Ovary (tissue), 9 donors: Measurements from ENCODE around the gene IFFO2. TPM values are rescaled to one million over a fixed set of nuclear protein-coding genes. Genes with fewer than 3 reads are reported as not detected.

Experiments used
- DNase-seq, 5 donors: peaks; one replicate each; pipeline ENCODE4 v3.0.0-alpha.2; 2019 to 2020
- H3K27ac ChIP-seq, 2 donors: fragments of 200-600 bp; one replicate each; pipeline versions ENCODE4 v1.5.1 to v1.8.0; 2019 to 2022
- H3K27me3 ChIP-seq: fragments of 200-600 bp; one replicate; pipeline ENCODE4 v1.8.0; 2022
- H3K36me3 ChIP-seq: fragments of 200-600 bp; sonication (generic); one replicate; pipeline ENCODE4 v1.5.1; 2019
- H3K4me1 ChIP-seq: one replicate; pipeline ENCODE4 v1.8.1; 2013; ENCODE audit warnings: mild to moderate bottlenecking, moderate library complexity; ENCODE audit not compliant: insufficient read depth
- H3K4me3 ChIP-seq: fragments of 200-600 bp; sonication (generic); one replicate; pipeline ENCODE4 v1.5.1; 2017
- H3K9me3 ChIP-seq, 2 donors: fragments of 200-600 bp in 1 of 2; sonication (generic) in 1 of 2; one replicate each; pipeline versions ENCODE4 v1.5.1 to v1.8.1; 2013 to 2019; ENCODE audit warnings: mild to moderate bottlenecking in 1 of 2, moderate library complexity in 1 of 2
- CTCF ChIP-seq, 3 donors: fragments of 450-650 bp in 2 of 3; fragments of 200-600 bp in 1 of 3; IDR thresholded peaks; one replicate each; pipeline versions ENCODE4 v1.5.1 to v1.8.0; 2016 to 2022; ENCODE audit warnings: antibody characterized with exemption in 3 of 3, mild to moderate bottlenecking in 1 of 3
- EP300 ChIP-seq: sonication (generic); formaldehyde crosslinking; IDR thresholded peaks from one replicate; pipeline ENCODE4 v1.6.1; 2017; ENCODE audit warnings: antibody characterized with exemption
- POLR2A ChIP-seq: fragments of 450-650 bp; IDR thresholded peaks from one replicate; pipeline ENCODE4 v1.6.1; 2017; ENCODE audit warnings: antibody characterized with exemption, mild to moderate bottlenecking, moderate library complexity
- WGBS, 3 donors: extraction: QIAGEN DNeasy Blood & Tissue Kit in 1 of 3; methylation state at CpG; one replicate each; pipeline versions ENCODE4 v1.1.5 to v1.1.7; 2013 to 2017; 5-methylcytosine and 5-hydroxymethylcytosine counted together
- intact Hi-C, 4 donors: fragments of 100-400 bp; cut with DNase I; formaldehyde crosslinking; loops; one replicate each; pipeline versions ENCODE4 v1.11.0 to v1.15.1; 2022 to 2023
- polyA plus RNA-seq, 2 donors: library from polyadenylated mRNA; stranded (reverse); fragments of 200-250 nt in 1 of 2; fragments of 350-450 nt in 1 of 2; fragmentation: Illumina TruSeq in 1 of 2; extraction: RNeasy Lipid Tissue Mini Kit (QIAGEN cat#74804) in 1 of 2; gene quantifications; one replicate each; pipeline ENCODE4 v1.2.3, GENCODE V29; 2013 to 2014
- total RNA-seq, 7 donors: library from RNA; depleted of rRNA in 2 of 7; stranded (reverse); fragments of >200 nt in 2 of 7; fragmentation: NEBNext Ultra II Directional in 3 of 7; extraction: Animal tissue kit (Norgen Biotek cat#: 25700) in 3 of 7; gene quantifications; one replicate each; pipeline versions ENCODE4 v1.1.0 to v1.2.4, GENCODE V29; 2016 to 2023
- donor health status: DM: no; HTN: no; CAD: no; lungs with moderate emphysema.
- donor health status: DM: no; HTN: no; CAD: no.
- donor health status: Bipolar disorder and iron deficiency.
- donor health status: DM: yes; HTN: yes; CAD: no.
- donor health status: DM: no; HTN: no; CAD: no.
- donor health status: DM: yes; HTN: yes; CAD: no.

The IFFO2 gene
- total and polyA plus RNA-seq, 9 donors: 3.4 to 11.2 (median 6.2) TPM

- intact Hi-C loops: no loop called here
- Histone ChIP-seq H3K4me3 (no peak overlapping the region), H3K4me1 (peaks cover 4% of the 10 kb centered on the region), H3K27ac (no peak overlapping the region), H3K27me3 (no peaks in the 10 kb centered on the region), H3K36me3 (no peaks in the 10 kb centered on the region), H3K9me3 (no peaks in the 10 kb centered on the region)
- no peak for DNase-seq
- no peak for TF ChIP-seq EP300
- no peak for TF ChIP-seq CTCF (IDR thresholded peaks at IDR 0.05)
- no peak for TF ChIP-seq POLR2A
- WGBS, 3 donors: 74 to 87% (median 82%) methylated on average over 2 of the region's 2 CpGs
Observed at GRCh38 chr1:18944810-18945209, 11.7 kb downstream of the IFFO2 start.

- Histone ChIP-seq H3K36me3 (no peaks in the 10 kb centered on the region), H3K4me3 (no peak overlapping the region), H3K4me1 (peaks cover 2% of the 10 kb centered on the region), H3K9me3 (no peaks in the 10 kb centered on the region), H3K27ac (no peak overlapping the region), H3K27me3 (no peaks in the 10 kb centered on the region)
- intact Hi-C loops: no loop called here
- TF ChIP-seq CTCF (IDR thresholded peaks at IDR 0.05) (no peak), EP300 (no peak)
- WGBS, 3 donors: 94 to 97% (median 96%) methylated on average over 9 of the region's 9 CpGs
- DNase-seq: no peak
Observed at GRCh38 chr1:18943914-18944572, 12.4 kb downstream of the IFFO2 start.

- no peaks in the 10 kb centered on the region for H3K36me3 ChIP-seq
- WGBS, 3 donors: 96 to 98% (median 98%) methylated on average over 4 of the region's 4 CpGs
- TF ChIP-seq EP300: no peak
- intact Hi-C loops: no loop called here
- H3K27me3 ChIP-seq: no peaks in the 10 kb centered on the region
- no peaks in the 10 kb centered on the region for H3K9me3 ChIP-seq
- no peak for DNase-seq
- H3K4me3 ChIP-seq: no peak overlapping the region
- peaks cover 2% of the 10 kb centered on the region for H3K4me1 ChIP-seq
- no peak overlapping the region for H3K27ac ChIP-seq
Observed at GRCh38 chr1:18943162-18943561, 13.3 kb downstream of the IFFO2 start.

GRCh38 chr1:18942340-18942739 lies 14.1 kb downstream of the IFFO2 start:
- peaks cover 2% of the 10 kb centered on the region for H3K4me1 ChIP-seq

More at GRCh38 chr1:18942340-18942739, 14.1 kb downstream of the IFFO2 start:
- TF ChIP-seq POLR2A: no peak
- TF ChIP-seq EP300: no peak
- no peak for TF ChIP-seq CTCF (IDR thresholded peaks at IDR 0.05)
- H3K27me3 ChIP-seq: no peaks in the 10 kb centered on the region
- no peaks in the 10 kb centered on the region for H3K36me3 ChIP-seq
- H3K27ac ChIP-seq: no peak overlapping the region
- intact Hi-C loops: no loop called here
- DNase-seq: no peak
- WGBS, 3 donors: 91 to 93% (median 92%) methylated on average over 4 of the region's 4 CpGs
- no peak overlapping the region for H3K4me3 ChIP-seq
- H3K9me3 ChIP-seq: no peaks in the 10 kb centered on the region
